HG02623 (cell line): ENCODE data around the gene ARHGAP12.
"Not testable (repeated sequence)": the region's sequence is repeated elsewhere in the genome, so short reads cannot be mapped to it uniquely, and the experiment has no call there.

ENCODE experiments used
- ATAC-seq: cut with Tn5 transposase; IDR thresholded peaks from one replicate; pipeline ENCODE4 v1.9.1; 2021; ENCODE audit warnings: moderate library complexity; ENCODE audit not compliant: unreplicated experiment

Gene ARHGAP12

DNA sequence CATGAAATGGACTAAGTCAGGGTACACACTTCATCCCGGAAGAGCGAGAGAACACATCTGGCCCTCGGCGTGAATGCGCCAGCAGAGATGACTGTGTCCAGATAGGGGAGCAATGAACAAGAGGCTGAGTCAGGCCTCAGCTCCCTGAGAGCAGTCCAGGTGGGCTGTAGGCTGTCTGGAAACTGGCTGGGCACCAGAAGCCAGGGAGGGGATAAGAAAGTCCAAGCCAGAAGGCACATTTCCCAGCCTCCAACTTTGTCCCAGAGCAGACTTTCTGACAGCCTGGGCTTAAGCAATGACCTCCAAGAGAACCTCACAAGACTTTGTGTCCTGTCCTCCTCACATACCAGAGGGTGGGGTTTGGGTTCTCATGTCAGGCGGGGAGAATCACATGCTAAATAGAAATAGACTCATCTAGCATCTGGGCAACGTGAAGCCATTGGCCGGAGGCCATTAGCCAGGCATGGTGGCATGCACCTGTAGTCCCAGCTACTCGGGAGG, 157.2 kb downstream of the ARHGAP12 start:
- ATAC-seq = no peak

- no peak for ATAC-seq
Observed at GRCh38 chr10:31770307-31770902, 158.2 kb downstream of the ARHGAP12 start.

DNA sequence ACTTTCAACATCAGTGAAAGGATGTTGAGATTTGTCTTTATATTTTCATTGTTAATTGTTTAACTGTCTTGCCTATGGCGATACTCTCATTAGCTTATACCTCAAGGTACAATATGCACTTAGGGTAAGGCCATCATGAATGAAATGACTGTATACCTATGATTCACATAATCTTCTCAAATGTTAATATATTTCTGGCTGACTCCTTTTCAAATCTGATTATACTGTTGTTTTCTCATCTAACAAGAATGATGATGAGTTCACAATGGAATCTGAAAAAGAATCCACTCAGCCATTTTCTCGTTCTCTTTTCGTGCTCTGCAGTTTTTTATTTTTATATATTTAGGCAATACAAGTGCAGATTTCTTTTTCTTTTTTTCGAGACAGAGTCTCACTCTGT, 159.1 kb downstream of the ARHGAP12 start:
- no peak for ATAC-seq

- ATAC-seq = not testable (repeated sequence)
Observed at GRCh38 chr10:31768935-31769334, 159.7 kb downstream of the ARHGAP12 start.

DNA sequence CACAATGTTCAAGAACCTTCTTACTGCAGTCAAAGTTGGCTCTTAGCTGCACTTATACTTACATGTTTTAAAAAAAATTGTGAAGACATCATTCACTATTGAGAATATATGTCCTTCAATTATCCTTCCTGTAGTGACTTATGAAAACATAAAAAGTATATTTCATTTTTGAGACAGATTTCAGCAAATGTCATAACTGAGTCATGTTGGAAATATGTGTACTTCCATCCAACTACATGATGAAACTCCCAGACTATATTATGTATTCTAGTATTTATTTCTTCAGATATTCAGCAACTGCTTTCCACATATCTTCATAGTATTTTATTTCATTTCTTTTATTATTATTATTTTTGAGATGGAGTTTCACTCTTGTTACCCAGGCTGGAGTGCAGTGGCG, 160.2 kb downstream of the ARHGAP12 start:
- ATAC-seq = no peak

GRCh38 chr10:31765541-31765940, 163.1 kb downstream of the ARHGAP12 start:
- ATAC-seq = no peak

DNA sequence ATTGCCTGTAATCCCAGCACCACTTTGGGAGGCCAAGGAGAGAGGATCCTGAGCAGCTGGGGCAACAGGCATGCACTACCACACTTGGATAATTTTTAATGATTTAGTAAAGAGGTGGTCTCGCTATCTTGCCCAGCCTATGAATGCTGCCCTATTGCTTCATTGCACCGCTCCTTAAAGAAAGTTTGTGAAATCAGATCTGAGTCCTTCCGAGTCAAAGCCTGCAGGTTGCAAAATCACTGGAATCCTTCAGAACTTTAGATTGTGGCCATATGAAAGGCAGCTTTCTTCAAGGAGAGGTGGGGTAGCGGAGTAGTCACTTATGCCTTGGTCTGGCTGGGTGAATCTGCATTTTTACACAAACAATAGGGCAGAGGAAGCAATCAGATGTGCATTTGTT, 166.3 kb downstream of the ARHGAP12 start:
- no peak for ATAC-seq

DNA sequence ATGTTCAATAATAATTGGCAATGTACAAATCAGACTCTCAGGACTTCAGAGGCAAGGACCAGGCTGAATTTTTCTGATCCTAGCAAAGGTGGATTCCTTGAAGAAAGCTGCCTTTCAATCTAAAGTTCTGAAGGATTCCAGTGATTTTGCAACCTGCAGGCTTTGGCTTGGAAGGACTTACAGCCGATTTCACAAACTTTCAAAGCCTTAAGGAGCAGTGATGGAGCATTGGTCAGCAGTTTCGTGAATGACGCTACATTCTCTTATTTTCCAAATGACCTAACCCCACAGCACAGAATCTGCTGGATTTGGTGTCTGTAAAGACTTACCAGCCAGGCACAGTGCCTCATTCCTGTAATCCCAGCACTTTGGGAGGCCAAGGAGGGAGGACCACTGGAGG, 167.5 kb downstream of the ARHGAP12 start:
- no peak for ATAC-seq

DNA sequence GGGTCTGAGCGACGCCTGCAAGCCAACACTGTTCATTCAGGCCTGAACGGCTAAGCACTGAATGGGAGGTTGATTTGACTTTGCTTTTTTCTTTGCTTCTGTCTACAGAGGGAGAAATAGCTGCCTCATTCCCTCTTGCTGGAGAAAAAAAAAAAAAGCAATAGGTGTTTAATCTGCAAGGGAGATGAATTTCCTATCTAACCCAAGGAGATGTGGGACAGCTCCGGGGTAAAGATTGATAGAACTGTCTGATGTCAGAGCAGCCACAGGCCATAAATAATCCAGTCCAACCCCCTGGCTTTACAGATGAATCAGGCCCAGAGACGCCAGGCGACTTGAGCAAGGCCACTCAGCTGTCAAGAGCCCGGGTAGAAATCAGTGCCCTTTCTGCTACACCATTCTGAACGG, 168.0 kb downstream of the ARHGAP12 start:
- no peak for ATAC-seq

GRCh38 chr10:31759799-31760626, 168.6 kb downstream of the ARHGAP12 start:
- ATAC-seq = peak; percentile 98

- no peak for ATAC-seq
Observed at GRCh38 chr10:31759124-31759798, 169.4 kb downstream of the ARHGAP12 start.

DNA sequence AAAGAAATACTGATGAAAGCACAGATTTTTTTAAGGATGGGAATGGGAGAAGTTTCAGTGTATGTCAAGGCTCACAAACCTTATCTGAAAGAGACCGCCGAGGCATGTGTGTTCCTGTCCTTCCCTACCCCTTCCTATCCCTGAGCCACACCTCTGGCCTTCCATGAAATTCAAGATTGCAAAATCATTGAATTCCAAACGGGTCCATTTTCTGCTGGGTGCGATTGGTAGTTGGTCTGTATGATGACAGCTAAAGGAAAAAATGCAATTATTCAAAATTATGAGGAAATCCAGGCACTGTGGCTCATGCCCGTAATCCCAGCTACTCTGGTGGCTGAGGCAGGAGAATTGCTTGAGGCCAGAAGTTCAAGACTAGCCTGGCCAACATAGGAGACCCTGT, 170.1 kb downstream of the ARHGAP12 start:
- no peak for ATAC-seq

DNA sequence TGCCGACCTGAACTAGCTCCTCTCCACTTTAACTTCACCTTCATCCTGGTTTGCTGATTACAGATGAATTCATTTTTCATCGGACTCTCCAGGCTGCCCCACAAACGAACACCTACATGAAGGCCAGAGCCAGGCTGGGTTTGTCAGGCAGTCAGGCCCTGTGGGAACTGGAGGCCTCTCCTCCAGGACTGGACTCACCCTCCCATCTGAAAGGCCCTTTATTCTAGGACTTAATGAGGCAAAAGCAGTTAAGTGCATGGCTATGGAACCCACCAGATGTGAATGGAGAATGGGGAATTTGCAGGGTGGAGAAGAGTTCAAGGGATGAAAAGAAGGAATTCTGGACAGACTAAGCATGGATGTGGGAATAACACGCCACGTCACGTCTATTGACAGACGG, 170.8 kb downstream of the ARHGAP12 start:
- no peak for ATAC-seq

GRCh38 chr10:31757386-31757791, 171.2 kb downstream of the ARHGAP12 start:
- ATAC-seq = no peak

- ATAC-seq = no peak
Observed at GRCh38 chr10:31756729-31757110, 171.9 kb downstream of the ARHGAP12 start.

GRCh38 chr10:31756101-31756728, 172.4 kb downstream of the ARHGAP12 start:
- no peak for ATAC-seq
